K562 (cell line): Measurements from ENCODE around the gene GATM. TPM values are rescaled to one million over a fixed set of nuclear protein-coding genes. Genes with fewer than 3 reads are reported as not detected.

Experiments used
- ATAC-seq: fragments of 200-7000 bp; cut with Tn5 transposase; 3 replicates; pipeline ENCODE4 v1.9.1; 2020; ENCODE audit warnings: moderate library complexity
- BruUV-seq: library from RNA; stranded (reverse); fragments of 400-500 nt; replicated peaks from 2 replicates; lab custom pipeline; 2021; lab: Mats Ljungman, UMichigan
- CTCF ChIA-PET: fragments of 300-600 bp; formaldehyde crosslinking; extraction: SDS; loops from one replicate; lab custom pipeline; 2021; ENCODE audit warnings: low intra/inter-chr PET ratio; lab: Yijun Ruan, JAX
- POLR2A ChIA-PET: fragments of 300-600, 350-650 bp; sonication (Branson Sonifier 250); formaldehyde crosslinking; extraction: SDS; loops from one replicate; lab custom pipeline; 2021; ENCODE audit warnings: antibody characterized with exemption, inconsistent platforms; lab: Yijun Ruan, JAX
- DNase-seq, 4 experiments: peaks; one replicate each; pipeline versions ENCODE4 v3.0.0 to v3.0.0-alpha.2; 2011 to 2018; ENCODE audit warnings: low spot score in 3 of 4, mixed read lengths in 3 of 4; ENCODE audit errors: extremely low read depth in 1 of 4
- FAIRE-seq: peaks from 2 replicates; lab custom pipeline; 2011; peaks lifted over from hg19 to GRCh38; lab: Jason Lieb, UNC
- H2AFZ ChIP-seq: 2 replicates; pipeline ENCODE4 v1.6.0; 2011; ENCODE audit warnings: low read depth, low read length, control low read depth, inconsistent platforms
- H3K27ac ChIP-seq: fragments of 200-600 bp; 3 replicates; pipeline ENCODE4 v1.8.0; 2011; ENCODE audit warnings: low read depth, mild to moderate bottlenecking, control low read depth, inconsistent platforms, low read length, moderate library complexity, mixed read lengths; ENCODE audit errors: extremely low read depth
- H3K27me3 ChIP-seq, 2 experiments: fragments of 300-600 bp in 1 of 2; 2 replicates in 1 of 2; 3 replicates in 1 of 2; pipeline versions ENCODE4 v1.6.0 to v1.8.0; 2011; ENCODE audit warnings: inconsistent platforms in 2 of 2, low read length in 2 of 2, mild to moderate bottlenecking in 1 of 2, mixed read lengths in 1 of 2, moderate library complexity in 1 of 2; ENCODE audit not compliant: control insufficient read depth in 2 of 2, insufficient read depth in 2 of 2
- H3K36me3 ChIP-seq: fragments of 300-600 bp; 3 replicates; pipeline ENCODE4 v1.8.0; 2011; ENCODE audit warnings: mild to moderate bottlenecking, low read length, inconsistent platforms; ENCODE audit not compliant: control insufficient read depth, insufficient read depth
- H3K4me1 ChIP-seq, 2 experiments: fragments of 200-600 bp in 1 of 2; replicated peaks in 1 of 2; 2 replicates in 1 of 2; 3 replicates in 1 of 2; pipeline versions ENCODE4 v1.5.1 to v1.8.0; 2011; ENCODE audit warnings: inconsistent platforms in 2 of 2, low read length in 2 of 2, mild to moderate bottlenecking in 1 of 2, mixed read lengths in 1 of 2, moderate library complexity in 1 of 2; ENCODE audit not compliant: control insufficient read depth in 2 of 2, insufficient read depth in 2 of 2
- H3K4me2 ChIP-seq: 2 replicates; pipeline ENCODE4 v1.6.1; 2011; ENCODE audit warnings: low read length, control low read depth, inconsistent platforms, mixed read lengths; ENCODE audit not compliant: insufficient read depth
- H3K4me3 ChIP-seq: fragments of 200-600 bp; sonication (generic), shearing (Covaris generic); 2 replicates; pipeline ENCODE4 v1.5.1; 2016; ENCODE audit warnings: control low read depth, inconsistent platforms
- H3K79me2 ChIP-seq: fragments of 200-600 bp; 3 replicates; pipeline ENCODE4 v1.8.0; 2011; ENCODE audit warnings: low read length, inconsistent platforms; ENCODE audit not compliant: control insufficient read depth, insufficient read depth
- H3K9ac ChIP-seq, 2 experiments: 2 replicates each; pipeline versions ENCODE4 v1.6.0 to v1.6.1; 2011; ENCODE audit warnings: low read depth in 2 of 2, low read length in 2 of 2, control low read depth in 1 of 2, inconsistent platforms in 1 of 2, mild to moderate bottlenecking in 1 of 2, mixed read lengths in 1 of 2; ENCODE audit not compliant: insufficient read depth in 1 of 2
- H3K9me1 ChIP-seq: one replicate; pipeline ENCODE4 v1.6.0; 2011; ENCODE audit warnings: inconsistent platforms, mild to moderate bottlenecking, low read length, moderate library complexity; ENCODE audit not compliant: control insufficient read depth, insufficient read depth
- H3K9me3 ChIP-seq: replicated peaks from 2 replicates; pipeline ENCODE4 v1.5.1; 2011; ENCODE audit warnings: low read depth, low read length, inconsistent platforms; ENCODE audit not compliant: control insufficient read depth, insufficient read depth
- H4K20me1 ChIP-seq: replicated peaks from 2 replicates; pipeline ENCODE4 v1.6.1; 2011; ENCODE audit warnings: low read length, inconsistent platforms, mixed read lengths; ENCODE audit not compliant: control insufficient read depth, insufficient read depth
- HDAC3 ChIP-seq: fragments of 450-650 bp; IDR thresholded peaks from 2 replicates; pipeline ENCODE4 v1.6.1; 2018; ENCODE audit warnings: borderline replicate concordance, mild to moderate bottlenecking, moderate library complexity; ENCODE audit not compliant: partially characterized antibody
- KAT2B ChIP-seq: IDR thresholded peaks from one replicate; pipeline ENCODE4 v1.6.1; 2012; ENCODE audit warnings: low read depth, mild to moderate bottlenecking, control low read depth, inconsistent platforms, low read length, moderate library complexity
- KDM1A ChIP-seq, 2 experiments: fragments of 450-650 bp; IDR thresholded peaks; 2 replicates each; pipeline ENCODE4 v1.6.1; 2016; ENCODE audit warnings: mild to moderate bottlenecking in 2 of 2
- MEIS2 ChIP-seq: fragments of 450-650 bp; IDR thresholded peaks from 2 replicates; pipeline ENCODE4 v1.6.1; 2014; ENCODE audit warnings: mild to moderate bottlenecking; ENCODE audit not compliant: partially characterized antibody
- MIER1 ChIP-seq: fragments of 450-650 bp; IDR thresholded peaks from 2 replicates; pipeline ENCODE4 v1.6.1; 2016; ENCODE audit warnings: antibody characterized with exemption, mild to moderate bottlenecking, low read depth
- MYC ChIP-seq, 2 experiments: fragments of 250-450 bp in 1 of 2; sonication (Bioruptor Pico) in 1 of 2; IDR thresholded peaks; 2 replicates each; pipeline versions ENCODE4 v1.5.1 to v1.6.1; 2012 to 2021; ENCODE audit warnings: low read depth in 2 of 2, borderline replicate concordance in 1 of 2, improper control_type of control experiment in 1 of 2, low read length in 1 of 2, mild to moderate bottlenecking in 1 of 2, moderate library complexity in 1 of 2
- RCOR1 ChIP-seq, 2 experiments: IDR thresholded peaks; 2 replicates each; pipeline ENCODE4 v1.6.1; 2012; ENCODE audit warnings: low read depth in 2 of 2, low read length in 2 of 2, borderline replicate concordance in 1 of 2, improper control_type of control experiment in 1 of 2
- RFX7 ChIP-seq: fragments of 250-450 bp; sonication (Bioruptor Pico); IDR thresholded peaks from 2 replicates; pipeline ENCODE4 v1.5.1; 2021; ENCODE audit warnings: mild to moderate bottlenecking
- TFAM ChIP-seq: fragments of 250-450 bp; sonication (Bioruptor Pico); conservative IDR thresholded peaks from 2 replicates; pipeline ENCODE4 v1.5.0; 2021; ENCODE audit warnings: mild to moderate bottlenecking, moderate library complexity
- ZNF408 ChIP-seq: fragments of 250-450 bp; sonication (Bioruptor Pico); IDR thresholded peaks from 2 replicates; pipeline ENCODE4 v1.4.0; 2020; ENCODE audit warnings: low read depth, mild to moderate bottlenecking, moderate library complexity
- ZNF507 ChIP-seq: conservative IDR thresholded peaks from 2 replicates; pipeline ENCODE4 v1.6.1; 2017; ENCODE audit warnings: missing genetic modification characterization, missing compliant biosample characterization
- WGBS: fragments of 100-300 bp; shearing (Covaris generic); methylation state at CpG from one replicate; pipeline ENCODE4 v1.1.6; 2016; ENCODE audit warnings: low coverage, mixed read lengths; ENCODE audit not compliant: insufficient coverage; ENCODE audit errors: missing lambda C conversion rate; 5-methylcytosine and 5-hydroxymethylcytosine counted together
- in situ Hi-C: fragments of 300-500 bp; cut with MboI; formaldehyde crosslinking; loops from 4 replicates; pipeline ENCODE4 v1.15.0; 2018; ENCODE audit warnings: inconsistent platforms, mixed read lengths
- intact Hi-C: fragments of 100-400 bp; cut with micrococcal nuclease; formaldehyde crosslinking; loops from 2 replicates; pipeline ENCODE4 v1.14.2; 2022
- polyA plus RNA-seq, 8 experiments: library from polyadenylated mRNA; depleted of rRNA in 4 of 8; stranded (reverse) in 5 of 8; unstranded in 3 of 8; fragments of >200 nt; fragmentation: Nextera tagmentation in 2 of 8; fragmentation: Illumina TruSeq in 1 of 8; extraction: Ambion mirVana in 2 of 8; extraction: Trizol in 1 of 8; gene quantifications; 2 replicates each; pipeline versions ENCODE4 v1.2.1 to v1.2.3, GENCODE V29; 2011 to 2014; ENCODE audit warnings: inconsistent platforms in 1 of 8, missing spikeins in 1 of 8
- total RNA-seq, 7 experiments: library from RNA; depleted of rRNA in 6 of 7; stranded (reverse); fragments of >200 nt in 6 of 7; fragmentation: Illumina TruSeq in 2 of 7; extraction: Trizol in 2 of 7; gene quantifications; 2 replicates each; pipeline versions ENCODE4 v1.2.1 to v1.2.3, GENCODE V29; 2011 to 2021; ENCODE audit warnings: low replicate concordance in 1 of 7
- TF ChIP-seq, protein P1 (sequence below): fragments of 450-650 bp; IDR thresholded peaks from 2 replicates; pipeline ENCODE4 v1.6.1; 2016; ENCODE audit warnings: mild to moderate bottlenecking, moderate library complexity

Gene GATM
- total and polyA plus RNA-seq, 9 of the 15 experiments (the other 6 are each of a cell fraction or from before 2014, with no cell fraction given), result 0.11 to 1.1 (median 0.65) TPM

DNA sequence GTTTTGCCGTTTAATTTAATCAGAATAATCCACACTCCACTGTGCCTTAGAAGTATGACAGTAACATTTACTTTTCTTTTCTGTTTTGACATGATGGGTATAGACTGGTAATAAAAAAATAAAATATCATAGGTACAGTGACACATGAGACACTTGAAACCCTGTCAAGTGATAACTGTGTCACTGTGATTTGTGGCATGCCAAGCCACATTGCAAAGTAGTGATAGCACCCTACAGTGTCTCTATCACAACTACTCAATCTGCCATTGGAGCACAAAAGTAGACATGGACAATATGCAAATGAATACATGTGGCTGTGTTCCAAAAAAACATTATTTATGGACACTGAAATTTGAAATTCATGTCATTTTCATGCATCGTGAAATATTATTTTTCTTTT is 22.5 kb downstream of the GATM start:
- H2AFZ ChIP-seq, result no peak overlapping the region
- no peak overlapping the region for H3K9ac ChIP-seq
- FAIRE-seq (peak; percentile 23), DNase-seq (no peak), ATAC-seq (no peak)
- no peaks in the 10 kb centered on the region for H3K79me2 ChIP-seq
- H3K4me2 ChIP-seq, result no peak overlapping the region
- 0% methylated on average over 2 of the region's 2 CpGs for WGBS
- BruUV-seq, result no TSS peak
- H3K36me3 ChIP-seq, result no peaks in the 10 kb centered on the region
- peaks cover 3 to 12% of the 10 kb centered on the region in 2 experiments; a peak in 3 of 5 replicates for H3K27me3 ChIP-seq
- intact Hi-C loops, result no loop called here
- ChIA-PET POLR2A (no interaction called here), CTCF (no interaction called here)
- H3K4me1 ChIP-seq, result no peaks in the 10 kb centered on the region
- H3K9me3 ChIP-seq, result no peaks in the 10 kb centered on the region
- no peaks in the 10 kb centered on the region for H3K9me1 ChIP-seq
- no peaks in the 10 kb centered on the region for H4K20me1 ChIP-seq
- in situ Hi-C loops, result no loop called here
- H3K4me3 ChIP-seq, result no peak overlapping the region
- no peak overlapping the region for H3K27ac ChIP-seq
- TF ChIP-seq TFAM, result no peak
- peak in 1 of 2 experiments; percentile 59; a peak in 1 of 4 replicates for TF ChIP-seq RCOR1 (IDR thresholded peaks at IDR 0.05; ENCODE audit: borderline replicate concordance in 1 of 2, low read depth in 2 of 2, low read length in 2 of 2)
- no peak for TF ChIP-seq HDAC3
- TF ChIP-seq MIER1, result no peak
- TF ChIP-seq ZNF507 (tag), result no peak
- TF ChIP-seq ZNF408 (CRISPR knock-in tag), result no peak
- TF ChIP-seq KAT2B, result no peak
- peak in 1 of 2 experiments; percentile 19; a peak in 1 of 4 replicates for TF ChIP-seq KDM1A (IDR thresholded peaks at IDR 0.05)
- TF ChIP-seq, protein P1, sequence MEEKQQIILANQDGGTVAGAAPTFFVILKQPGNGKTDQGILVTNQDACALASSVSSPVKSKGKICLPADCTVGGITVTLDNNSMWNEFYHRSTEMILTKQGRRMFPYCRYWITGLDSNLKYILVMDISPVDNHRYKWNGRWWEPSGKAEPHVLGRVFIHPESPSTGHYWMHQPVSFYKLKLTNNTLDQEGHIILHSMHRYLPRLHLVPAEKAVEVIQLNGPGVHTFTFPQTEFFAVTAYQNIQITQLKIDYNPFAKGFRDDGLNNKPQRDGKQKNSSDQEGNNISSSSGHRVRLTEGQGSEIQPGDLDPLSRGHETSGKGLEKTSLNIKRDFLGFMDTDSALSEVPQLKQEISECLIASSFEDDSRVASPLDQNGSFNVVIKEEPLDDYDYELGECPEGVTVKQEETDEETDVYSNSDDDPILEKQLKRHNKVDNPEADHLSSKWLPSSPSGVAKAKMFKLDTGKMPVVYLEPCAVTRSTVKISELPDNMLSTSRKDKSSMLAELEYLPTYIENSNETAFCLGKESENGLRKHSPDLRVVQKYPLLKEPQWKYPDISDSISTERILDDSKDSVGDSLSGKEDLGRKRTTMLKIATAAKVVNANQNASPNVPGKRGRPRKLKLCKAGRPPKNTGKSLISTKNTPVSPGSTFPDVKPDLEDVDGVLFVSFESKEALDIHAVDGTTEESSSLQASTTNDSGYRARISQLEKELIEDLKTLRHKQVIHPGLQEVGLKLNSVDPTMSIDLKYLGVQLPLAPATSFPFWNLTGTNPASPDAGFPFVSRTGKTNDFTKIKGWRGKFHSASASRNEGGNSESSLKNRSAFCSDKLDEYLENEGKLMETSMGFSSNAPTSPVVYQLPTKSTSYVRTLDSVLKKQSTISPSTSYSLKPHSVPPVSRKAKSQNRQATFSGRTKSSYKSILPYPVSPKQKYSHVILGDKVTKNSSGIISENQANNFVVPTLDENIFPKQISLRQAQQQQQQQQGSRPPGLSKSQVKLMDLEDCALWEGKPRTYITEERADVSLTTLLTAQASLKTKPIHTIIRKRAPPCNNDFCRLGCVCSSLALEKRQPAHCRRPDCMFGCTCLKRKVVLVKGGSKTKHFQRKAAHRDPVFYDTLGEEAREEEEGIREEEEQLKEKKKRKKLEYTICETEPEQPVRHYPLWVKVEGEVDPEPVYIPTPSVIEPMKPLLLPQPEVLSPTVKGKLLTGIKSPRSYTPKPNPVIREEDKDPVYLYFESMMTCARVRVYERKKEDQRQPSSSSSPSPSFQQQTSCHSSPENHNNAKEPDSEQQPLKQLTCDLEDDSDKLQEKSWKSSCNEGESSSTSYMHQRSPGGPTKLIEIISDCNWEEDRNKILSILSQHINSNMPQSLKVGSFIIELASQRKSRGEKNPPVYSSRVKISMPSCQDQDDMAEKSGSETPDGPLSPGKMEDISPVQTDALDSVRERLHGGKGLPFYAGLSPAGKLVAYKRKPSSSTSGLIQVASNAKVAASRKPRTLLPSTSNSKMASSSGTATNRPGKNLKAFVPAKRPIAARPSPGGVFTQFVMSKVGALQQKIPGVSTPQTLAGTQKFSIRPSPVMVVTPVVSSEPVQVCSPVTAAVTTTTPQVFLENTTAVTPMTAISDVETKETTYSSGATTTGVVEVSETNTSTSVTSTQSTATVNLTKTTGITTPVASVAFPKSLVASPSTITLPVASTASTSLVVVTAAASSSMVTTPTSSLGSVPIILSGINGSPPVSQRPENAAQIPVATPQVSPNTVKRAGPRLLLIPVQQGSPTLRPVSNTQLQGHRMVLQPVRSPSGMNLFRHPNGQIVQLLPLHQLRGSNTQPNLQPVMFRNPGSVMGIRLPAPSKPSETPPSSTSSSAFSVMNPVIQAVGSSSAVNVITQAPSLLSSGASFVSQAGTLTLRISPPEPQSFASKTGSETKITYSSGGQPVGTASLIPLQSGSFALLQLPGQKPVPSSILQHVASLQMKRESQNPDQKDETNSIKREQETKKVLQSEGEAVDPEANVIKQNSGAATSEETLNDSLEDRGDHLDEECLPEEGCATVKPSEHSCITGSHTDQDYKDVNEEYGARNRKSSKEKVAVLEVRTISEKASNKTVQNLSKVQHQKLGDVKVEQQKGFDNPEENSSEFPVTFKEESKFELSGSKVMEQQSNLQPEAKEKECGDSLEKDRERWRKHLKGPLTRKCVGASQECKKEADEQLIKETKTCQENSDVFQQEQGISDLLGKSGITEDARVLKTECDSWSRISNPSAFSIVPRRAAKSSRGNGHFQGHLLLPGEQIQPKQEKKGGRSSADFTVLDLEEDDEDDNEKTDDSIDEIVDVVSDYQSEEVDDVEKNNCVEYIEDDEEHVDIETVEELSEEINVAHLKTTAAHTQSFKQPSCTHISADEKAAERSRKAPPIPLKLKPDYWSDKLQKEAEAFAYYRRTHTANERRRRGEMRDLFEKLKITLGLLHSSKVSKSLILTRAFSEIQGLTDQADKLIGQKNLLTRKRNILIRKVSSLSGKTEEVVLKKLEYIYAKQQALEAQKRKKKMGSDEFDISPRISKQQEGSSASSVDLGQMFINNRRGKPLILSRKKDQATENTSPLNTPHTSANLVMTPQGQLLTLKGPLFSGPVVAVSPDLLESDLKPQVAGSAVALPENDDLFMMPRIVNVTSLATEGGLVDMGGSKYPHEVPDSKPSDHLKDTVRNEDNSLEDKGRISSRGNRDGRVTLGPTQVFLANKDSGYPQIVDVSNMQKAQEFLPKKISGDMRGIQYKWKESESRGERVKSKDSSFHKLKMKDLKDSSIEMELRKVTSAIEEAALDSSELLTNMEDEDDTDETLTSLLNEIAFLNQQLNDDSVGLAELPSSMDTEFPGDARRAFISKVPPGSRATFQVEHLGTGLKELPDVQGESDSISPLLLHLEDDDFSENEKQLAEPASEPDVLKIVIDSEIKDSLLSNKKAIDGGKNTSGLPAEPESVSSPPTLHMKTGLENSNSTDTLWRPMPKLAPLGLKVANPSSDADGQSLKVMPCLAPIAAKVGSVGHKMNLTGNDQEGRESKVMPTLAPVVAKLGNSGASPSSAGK, result no peak
- TF ChIP-seq MYC (IDR thresholded peaks at IDR 0.05; ENCODE audit: low read depth, low read length), result no peak
- TF ChIP-seq MYC (CRISPR knock-in tag; IDR thresholded peaks at IDR 0.05; ENCODE audit: borderline replicate concordance, low read depth), result no peak
- TF ChIP-seq MEIS2, result peak; percentile 81
- TF ChIP-seq RFX7 (CRISPR knock-in tag), result no peak
